Caco-2 (cell line): ENCODE results near the gene SLC39A5. TPM values are rescaled to one million over a fixed set of nuclear protein-coding genes. Genes with fewer than 3 reads are reported as not detected.

Source experiments
- BruUV-seq: library from RNA; stranded (reverse); fragments of 400-500 nt; replicated peaks from 2 replicates; lab custom pipeline; 2021; lab: Mats Ljungman, UMichigan
- CTCF ChIA-PET: fragments of 300-600 bp; sonication (Branson Sonifier 250); formaldehyde crosslinking; loops from one replicate; lab custom pipeline; 2022; ENCODE audit warnings: antibody characterized with exemption; lab: Charles Lee
- POLR2A ChIA-PET: fragments of 300-600 bp; sonication (Branson Sonifier 250); formaldehyde crosslinking; loops from one replicate; lab custom pipeline; 2022; ENCODE audit warnings: antibody characterized with exemption; lab: Charles Lee
- DNase-seq, 2 experiments: peaks; one replicate each; pipeline versions ENCODE4 v3.0.0 to v3.0.0-alpha.2; 2020 to 2022
- H3K27me3 ChIP-seq: replicated peaks from 2 replicates; pipeline ENCODE4 v1.6.0; 2011; ENCODE audit warnings: low read length; ENCODE audit not compliant: control insufficient read depth, insufficient read depth
- H3K36me3 ChIP-seq: 2 replicates; pipeline ENCODE4 v1.5.1; 2011; ENCODE audit warnings: low read length; ENCODE audit not compliant: control insufficient read depth, insufficient read depth
- H3K4me1 ChIP-seq: fragments of 250-450 bp; sonication (Bioruptor Pico); 2 replicates; pipeline ENCODE4 v1.5.1; 2020; ENCODE audit warnings: mild to moderate bottlenecking
- H3K4me3 ChIP-seq: 2 replicates; pipeline ENCODE4 v1.5.1; 2011; ENCODE audit warnings: low read depth, mild to moderate bottlenecking, control low read depth, low read length
- H3K9me3 ChIP-seq: fragments of 250-450 bp; sonication (Bioruptor Pico); 2 replicates; pipeline ENCODE4 v1.5.1; 2020; ENCODE audit warnings: mild to moderate bottlenecking, moderate library complexity
- H3K27ac Mint-ChIP-seq: one replicate; pipeline ENCODE4 v1.8.0; 2022; ENCODE audit warnings: mixed read lengths; ENCODE audit not compliant: unreplicated experiment
- H3K27me3 Mint-ChIP-seq: one replicate; pipeline ENCODE4 v1.8.0; 2022; ENCODE audit warnings: mixed read lengths; ENCODE audit not compliant: insufficient read depth, unreplicated experiment
- H3K36me3 Mint-ChIP-seq: one replicate; pipeline ENCODE4 v1.8.0; 2022; ENCODE audit warnings: mild to moderate bottlenecking, mixed read lengths; ENCODE audit not compliant: insufficient read depth, unreplicated experiment
- H3K4me1 Mint-ChIP-seq: one replicate; pipeline ENCODE4 v1.8.0; 2022; ENCODE audit warnings: low read depth, mixed read lengths; ENCODE audit not compliant: unreplicated experiment
- H3K4me3 Mint-ChIP-seq: one replicate; pipeline ENCODE4 v1.8.0; 2022; ENCODE audit warnings: mild to moderate bottlenecking, moderate library complexity, mixed read lengths; ENCODE audit not compliant: unreplicated experiment
- H3K9me3 Mint-ChIP-seq: one replicate; pipeline ENCODE4 v1.8.0; 2022; ENCODE audit warnings: mixed read lengths; ENCODE audit not compliant: unreplicated experiment
- intact Hi-C: fragments of 100-400 bp; cut with micrococcal nuclease; formaldehyde crosslinking; loops from one replicate; pipeline ENCODE4 v1.10.0; 2022; ENCODE audit not compliant: unreplicated experiment
- total RNA-seq: library from RNA; stranded (reverse); gene quantifications from 2 replicates; pipeline ENCODE4 v1.2.3, GENCODE V29; 2022
- TF ChIP-seq, protein P1 (sequence below), 2 experiments: fragments of 200-600 bp in 1 of 2; IDR thresholded peaks; 1 replicate in 1 of 2; 2 replicates in 1 of 2; pipeline versions ENCODE4 v1.5.1 to v1.8.0; 2011 to 2022; ENCODE audit warnings: antibody characterized with exemption in 1 of 2, control low read depth in 1 of 2, inconsistent platforms in 1 of 2, low read depth in 1 of 2, low read length in 1 of 2, mild to moderate bottlenecking in 1 of 2, moderate library complexity in 1 of 2; ENCODE audit not compliant: insufficient read depth in 1 of 2, severe bottlenecking in 1 of 2, unreplicated experiment in 1 of 2

Gene SLC39A5
- total RNA-seq, 1 experiment from 2014 or later, result 110 TPM

GRCh38 chr12:56224102-56224701 is 5.6 kb upstream of the SLC39A5 start, which contains the start of gene NABP2:
TSS of gene NABP2 (plus strand) at chr12:56224342. CDS start at chr12:56224857, 515 bp downstream.
- no TSS peak for BruUV-seq
- ChIA-PET POLR2A (no interaction called here), CTCF (interaction anchor here (4.2 kb wide), 1 partner anchor 19 kb away, joined by 61 read pairs; no protein-coding TSS in a partner anchor)
- H3K36me3 ChIP-seq, result no peaks in the 10 kb centered on the region
- Mint-ChIP-seq H3K4me1 (peaks cover under 1% of the 10 kb centered on the region), H3K27me3 (no peaks in the 10 kb centered on the region), H3K9me3 (no peaks in the 10 kb centered on the region), H3K27ac (peak within 1 kb of the TSS; percentile 98), H3K4me3 (peak within 1 kb of the TSS; percentile 99), H3K36me3 (peaks cover 31% of the 10 kb centered on the region)
- H3K27me3 ChIP-seq, result no peaks in the 10 kb centered on the region
- H3K4me3 ChIP-seq, result peak within 1 kb of the TSS; percentile 72
- peak; percentile 98 for DNase-seq
- H3K9me3 ChIP-seq, result no peaks in the 10 kb centered on the region
- H3K4me1 ChIP-seq, result peaks cover 6% of the 10 kb centered on the region
- TF ChIP-seq, protein P1, sequence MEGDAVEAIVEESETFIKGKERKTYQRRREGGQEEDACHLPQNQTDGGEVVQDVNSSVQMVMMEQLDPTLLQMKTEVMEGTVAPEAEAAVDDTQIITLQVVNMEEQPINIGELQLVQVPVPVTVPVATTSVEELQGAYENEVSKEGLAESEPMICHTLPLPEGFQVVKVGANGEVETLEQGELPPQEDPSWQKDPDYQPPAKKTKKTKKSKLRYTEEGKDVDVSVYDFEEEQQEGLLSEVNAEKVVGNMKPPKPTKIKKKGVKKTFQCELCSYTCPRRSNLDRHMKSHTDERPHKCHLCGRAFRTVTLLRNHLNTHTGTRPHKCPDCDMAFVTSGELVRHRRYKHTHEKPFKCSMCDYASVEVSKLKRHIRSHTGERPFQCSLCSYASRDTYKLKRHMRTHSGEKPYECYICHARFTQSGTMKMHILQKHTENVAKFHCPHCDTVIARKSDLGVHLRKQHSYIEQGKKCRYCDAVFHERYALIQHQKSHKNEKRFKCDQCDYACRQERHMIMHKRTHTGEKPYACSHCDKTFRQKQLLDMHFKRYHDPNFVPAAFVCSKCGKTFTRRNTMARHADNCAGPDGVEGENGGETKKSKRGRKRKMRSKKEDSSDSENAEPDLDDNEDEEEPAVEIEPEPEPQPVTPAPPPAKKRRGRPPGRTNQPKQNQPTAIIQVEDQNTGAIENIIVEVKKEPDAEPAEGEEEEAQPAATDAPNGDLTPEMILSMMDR (IDR thresholded peaks at IDR 0.05; ENCODE audit: insufficient read depth in 1 of 2, low read depth in 1 of 2, low read length in 1 of 2, severe bottlenecking in 1 of 2, unreplicated experiment in 1 of 2), result peak; percentile 82 to 89
- intact Hi-C loops, result loop anchor here (1.0 to 5.0 kb wide), 5 partner anchors 18 to 106 kb away; partner anchors contain the start of genes ANKRD52 and ZC3H10

- H3K36me3 Mint-ChIP-seq, result peaks cover 31% of the 10 kb centered on the region
- ChIA-PET CTCF (no interaction called here), POLR2A (no interaction called here)
These were observed 4.9 kb upstream of the SLC39A5 start for GRCh38 chr12:56224954-56225353.

GRCh38 chr12:56229082-56229481 is 769 bp upstream of the SLC39A5 start:
- H3K4me3 Mint-ChIP-seq, result peak overlapping the region; percentile 86
- no TSS peak for BruUV-seq
- ChIA-PET POLR2A (no interaction called here), CTCF (no interaction called here)
- no peaks in the 10 kb centered on the region for H3K9me3 Mint-ChIP-seq
- Histone ChIP-seq H3K4me3 (no peak overlapping the region), H3K36me3 (no peaks in the 10 kb centered on the region), H3K4me1 (peaks cover 29% of the 10 kb centered on the region), H3K27me3 (no peaks in the 10 kb centered on the region), H3K9me3 (no peaks in the 10 kb centered on the region)
- TF ChIP-seq, protein P1 (IDR thresholded peaks at IDR 0.05; ENCODE audit: insufficient read depth in 1 of 2, low read depth in 1 of 2, low read length in 1 of 2, severe bottlenecking in 1 of 2, unreplicated experiment in 1 of 2), result no peak
- no peaks in the 10 kb centered on the region for H3K27me3 Mint-ChIP-seq
- DNase-seq, result no peak
- intact Hi-C loops, result no loop called here
- H3K36me3 Mint-ChIP-seq, result peaks cover 20% of the 10 kb centered on the region
- H3K4me1 Mint-ChIP-seq, result peaks cover 19% of the 10 kb centered on the region
- peak overlapping the region; percentile 85 for H3K27ac Mint-ChIP-seq

More at GRCh38 chr12:56224954-56225353, 4.9 kb upstream of the SLC39A5 start:
- H3K27me3 ChIP-seq, result no peaks in the 10 kb centered on the region
- peak overlapping the region; percentile 98 for H3K27ac Mint-ChIP-seq
- DNase-seq, result no peak
- H3K27me3 Mint-ChIP-seq, result no peaks in the 10 kb centered on the region
- H3K9me3 Mint-ChIP-seq, result no peaks in the 10 kb centered on the region
- peaks cover 8% of the 10 kb centered on the region for H3K4me1 Mint-ChIP-seq
- H3K4me1 ChIP-seq, result peaks cover 13% of the 10 kb centered on the region
- H3K36me3 ChIP-seq, result no peaks in the 10 kb centered on the region
- H3K4me3 ChIP-seq, result peak overlapping the region; percentile 72
- BruUV-seq, result no TSS peak
- H3K9me3 ChIP-seq, result no peaks in the 10 kb centered on the region
- intact Hi-C loops, result loop anchor here (1.0 to 5.0 kb wide), 5 partner anchors 19 to 107 kb away; partner anchors contain the start of genes ANKRD52 and ZC3H10
- TF ChIP-seq, protein P1 (IDR thresholded peaks at IDR 0.05; ENCODE audit: insufficient read depth in 1 of 2, low read depth in 1 of 2, low read length in 1 of 2, severe bottlenecking in 1 of 2, unreplicated experiment in 1 of 2), result no peak
- peak overlapping the region; percentile 99 for H3K4me3 Mint-ChIP-seq
